Keratinocyte (primary cell): Measurements from ENCODE around the gene PCK1. TPM values are rescaled to one million over a fixed set of nuclear protein-coding genes. Genes with fewer than 3 reads are reported as not detected.

Source experiments
- DNase-seq: peaks from one replicate; pipeline ENCODE4 v3.0.0-alpha.2; 2011; ENCODE audit warnings: low read depth, missing footprints, low spot score
- FAIRE-seq: peaks from 2 replicates; lab custom pipeline; 2011; peaks lifted over from hg19 to GRCh38; lab: Jason Lieb, UNC
- H2AFZ ChIP-seq: 2 replicates; pipeline ENCODE4 v1.6.0; 2012; ENCODE audit warnings: low read length, control low read depth, inconsistent platforms; ENCODE audit not compliant: control insufficient read depth
- H3K27ac ChIP-seq: 2 replicates; pipeline ENCODE4 v1.5.1; 2011; ENCODE audit warnings: low read length; ENCODE audit not compliant: control insufficient read depth, insufficient read depth
- H3K27me3 ChIP-seq: 3 replicates; pipeline ENCODE4 v1.6.0; 2011; ENCODE audit warnings: low read length; ENCODE audit not compliant: control insufficient read depth, insufficient read depth; ENCODE audit errors: extremely low read depth
- H3K36me3 ChIP-seq, 2 experiments: 2 replicates in 1 of 2; 3 replicates in 1 of 2; pipeline ENCODE4 v1.5.1; 2011; ENCODE audit warnings: low read length in 2 of 2, mild to moderate bottlenecking in 1 of 2; ENCODE audit not compliant: control insufficient read depth in 2 of 2, insufficient read depth in 2 of 2; ENCODE audit errors: extremely low read depth in 1 of 2
- H3K4me1 ChIP-seq: 3 replicates; pipeline ENCODE4 v1.5.1; 2011; ENCODE audit warnings: low read length; ENCODE audit not compliant: control insufficient read depth, insufficient read depth; ENCODE audit errors: extremely low read depth
- H3K4me2 ChIP-seq: 3 replicates; pipeline ENCODE4 v1.6.0; 2011; ENCODE audit warnings: low read depth, low read length; ENCODE audit not compliant: control insufficient read depth, insufficient read depth; ENCODE audit errors: extremely low read depth
- H3K4me3 ChIP-seq, 3 experiments: fragments of 200-600 bp in 1 of 3; sonication (generic) in 1 of 3; 2 replicates in 2 of 3; 3 replicates in 1 of 3; pipeline ENCODE4 v1.5.1; 2011 to 2016; ENCODE audit warnings: low read length in 3 of 3, mild to moderate bottlenecking in 3 of 3, control low read depth in 2 of 3, inconsistent platforms in 1 of 3, low read depth in 1 of 3, mixed read lengths in 1 of 3, mixed run types in 1 of 3, moderate library complexity in 1 of 3; ENCODE audit not compliant: control insufficient read depth in 2 of 3, insufficient read depth in 2 of 3; ENCODE audit errors: extremely low read depth in 1 of 3
- H3K79me2 ChIP-seq: 2 replicates; pipeline ENCODE4 v1.6.0; 2012; ENCODE audit warnings: low read length; ENCODE audit not compliant: control insufficient read depth, insufficient read depth
- H3K9ac ChIP-seq: 3 replicates; pipeline ENCODE4 v1.6.0; 2011; ENCODE audit warnings: low read length; ENCODE audit not compliant: control insufficient read depth, insufficient read depth; ENCODE audit errors: extremely low read depth
- H3K9me1 ChIP-seq: 3 replicates; pipeline ENCODE4 v1.6.0; 2011; ENCODE audit warnings: low read length; ENCODE audit not compliant: control insufficient read depth, insufficient read depth; ENCODE audit errors: extremely low read depth
- H3K9me3 ChIP-seq: 2 replicates; pipeline ENCODE4 v1.5.1; 2012; ENCODE audit warnings: low read depth, low read length; ENCODE audit not compliant: control insufficient read depth
- H4K20me1 ChIP-seq: 3 replicates; pipeline ENCODE4 v1.6.0; 2011; ENCODE audit warnings: low read length; ENCODE audit not compliant: control insufficient read depth, insufficient read depth; ENCODE audit errors: extremely low read depth
- EZH2 ChIP-seq: IDR thresholded peaks from one replicate; pipeline ENCODE4 v1.6.1; 2012; ENCODE audit warnings: inconsistent platforms, mild to moderate bottlenecking, low read length, moderate library complexity
- dilution Hi-C: fragments of 300-500 bp; cut with MboI; formaldehyde crosslinking; loops from one replicate; pipeline ENCODE4 v1.7.0; 2020; ENCODE audit warnings: low sequenced_read_pairs; ENCODE audit not compliant: extremely low pct_ligation_motif_present
- polyA plus RNA-seq, 5 experiments: library from polyadenylated mRNA; depleted of rRNA in 3 of 5; stranded (reverse) in 3 of 5; stranded (forward) in 1 of 5; unstranded in 1 of 5; fragments of >200 nt; gene quantifications; 1 replicate in 1 of 5; 2 replicates in 3 of 5; 3 replicates in 1 of 5; pipeline versions ENCODE4 v1.2.1 to v1.2.3, GENCODE V29; 2011 to 2012; ENCODE audit warnings: missing spikeins in 2 of 5, low read depth in 1 of 5, low replicate concordance in 1 of 5
- TF ChIP-seq, protein P1 (sequence below), 3 experiments: IDR thresholded peaks in 1 of 3; conservative IDR thresholded peaks in 1 of 3; optimal IDR thresholded peaks in 1 of 3; 2 replicates in 2 of 3; 3 replicates in 1 of 3; pipeline versions ENCODE3 to v1.5.1; 2011; ENCODE audit warnings: low read length in 3 of 3, mild to moderate bottlenecking in 3 of 3, moderate library complexity in 2 of 3, control low read depth in 1 of 3, inconsistent platforms in 1 of 3; ENCODE audit not compliant: insufficient read depth in 2 of 3; ENCODE audit errors: extremely low read depth in 1 of 3

Gene PCK1
- polyA plus RNA-seq, 1 donor (not counting 4 experiments of a cell fraction or from before 2014, with no cell fraction given), result not detected

DNA sequence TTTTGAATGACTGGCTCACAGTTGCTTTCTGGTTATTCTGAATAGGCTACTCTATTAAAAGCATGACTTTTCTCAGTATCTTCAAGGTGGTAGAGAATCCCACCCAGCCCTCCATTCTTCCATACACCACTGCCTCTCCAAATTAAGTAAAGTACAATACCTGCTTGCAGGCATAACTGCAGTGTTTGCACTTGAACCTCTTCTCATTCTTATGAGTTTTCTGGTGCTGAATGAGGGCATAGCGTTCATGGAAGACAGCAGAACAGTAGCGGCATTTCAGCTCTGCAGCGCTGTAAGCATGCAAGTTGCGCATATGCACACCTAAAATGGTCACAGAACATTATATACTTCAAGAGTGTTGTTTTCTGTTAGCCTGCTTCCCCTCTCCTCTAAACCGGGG lies 48.5 kb upstream of the PCK1 start:
- H3K9me3 ChIP-seq, result no peaks in the 10 kb centered on the region
- H3K4me1 ChIP-seq, result no peaks in the 10 kb centered on the region
- DNase-seq, result no peak
- H3K4me3 ChIP-seq, result no peak overlapping the region
- H3K9me1 ChIP-seq, result no peaks in the 10 kb centered on the region
- H3K9ac ChIP-seq, result no peak overlapping the region
- no peak overlapping the region for H2AFZ ChIP-seq
- H3K79me2 ChIP-seq, result no peaks in the 10 kb centered on the region
- TF ChIP-seq EZH2, result no peak
- TF ChIP-seq, protein P1, sequence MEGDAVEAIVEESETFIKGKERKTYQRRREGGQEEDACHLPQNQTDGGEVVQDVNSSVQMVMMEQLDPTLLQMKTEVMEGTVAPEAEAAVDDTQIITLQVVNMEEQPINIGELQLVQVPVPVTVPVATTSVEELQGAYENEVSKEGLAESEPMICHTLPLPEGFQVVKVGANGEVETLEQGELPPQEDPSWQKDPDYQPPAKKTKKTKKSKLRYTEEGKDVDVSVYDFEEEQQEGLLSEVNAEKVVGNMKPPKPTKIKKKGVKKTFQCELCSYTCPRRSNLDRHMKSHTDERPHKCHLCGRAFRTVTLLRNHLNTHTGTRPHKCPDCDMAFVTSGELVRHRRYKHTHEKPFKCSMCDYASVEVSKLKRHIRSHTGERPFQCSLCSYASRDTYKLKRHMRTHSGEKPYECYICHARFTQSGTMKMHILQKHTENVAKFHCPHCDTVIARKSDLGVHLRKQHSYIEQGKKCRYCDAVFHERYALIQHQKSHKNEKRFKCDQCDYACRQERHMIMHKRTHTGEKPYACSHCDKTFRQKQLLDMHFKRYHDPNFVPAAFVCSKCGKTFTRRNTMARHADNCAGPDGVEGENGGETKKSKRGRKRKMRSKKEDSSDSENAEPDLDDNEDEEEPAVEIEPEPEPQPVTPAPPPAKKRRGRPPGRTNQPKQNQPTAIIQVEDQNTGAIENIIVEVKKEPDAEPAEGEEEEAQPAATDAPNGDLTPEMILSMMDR (optimal IDR thresholded peaks at IDR 0.05 in 1 of 3, IDR thresholded peaks at IDR 0.05 in 1 of 3, conservative IDR thresholded peaks at IDR 0.05 in 1 of 3; ENCODE audit: extremely low read depth in 1 of 3, insufficient read depth in 2 of 3, low read length in 3 of 3), result no peak
- no peak overlapping the region for H3K27ac ChIP-seq
- dilution Hi-C loops, result no loop called here
- H3K4me2 ChIP-seq, result no peak overlapping the region
- peaks cover 13% of the 10 kb centered on the region for H3K27me3 ChIP-seq
- no peaks in the 10 kb centered on the region for H4K20me1 ChIP-seq
- H3K36me3 ChIP-seq, result no peaks in the 10 kb centered on the region
- no peak for FAIRE-seq

DNA sequence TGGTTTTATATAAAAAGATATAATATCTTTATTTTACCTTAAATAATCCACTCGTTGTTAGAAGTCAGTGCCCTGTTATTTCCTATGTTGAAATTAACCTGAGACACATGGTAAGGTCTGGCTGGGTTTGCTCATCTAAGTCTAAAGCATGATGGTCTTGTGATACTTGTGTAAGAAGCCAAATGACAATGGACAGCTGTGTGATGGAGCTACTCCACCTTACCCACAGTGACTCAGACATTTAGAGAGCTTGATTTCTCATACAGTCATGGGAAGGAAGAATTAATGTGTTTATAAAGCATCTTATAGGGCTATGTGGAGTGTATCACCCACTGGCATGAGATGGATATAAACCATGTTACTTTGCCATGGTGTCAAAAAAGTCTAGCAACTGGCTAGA lies 47.7 kb upstream of the PCK1 start:
- no peak overlapping the region for H2AFZ ChIP-seq
- FAIRE-seq, result no peak
- no peak overlapping the region for H3K27ac ChIP-seq
- no peaks in the 10 kb centered on the region for H4K20me1 ChIP-seq
- H3K27me3 ChIP-seq, result peaks cover 14% of the 10 kb centered on the region
- H3K4me2 ChIP-seq, result no peak overlapping the region
- TF ChIP-seq EZH2, result no peak
- TF ChIP-seq, protein P1 (optimal IDR thresholded peaks at IDR 0.05 in 1 of 3, IDR thresholded peaks at IDR 0.05 in 1 of 3, conservative IDR thresholded peaks at IDR 0.05 in 1 of 3; ENCODE audit: extremely low read depth in 1 of 3, insufficient read depth in 2 of 3, low read length in 3 of 3), result no peak
- H3K79me2 ChIP-seq, result no peaks in the 10 kb centered on the region
- DNase-seq, result no peak
- H3K36me3 ChIP-seq, result no peaks in the 10 kb centered on the region
- no peak overlapping the region for H3K4me3 ChIP-seq
- dilution Hi-C loops, result no loop called here
- H3K9me3 ChIP-seq, result no peaks in the 10 kb centered on the region
- no peaks in the 10 kb centered on the region for H3K9me1 ChIP-seq
- no peaks in the 10 kb centered on the region for H3K4me1 ChIP-seq
- H3K9ac ChIP-seq, result no peak overlapping the region
